ENCODE measurements around the gene KLHL11.

DNA sequence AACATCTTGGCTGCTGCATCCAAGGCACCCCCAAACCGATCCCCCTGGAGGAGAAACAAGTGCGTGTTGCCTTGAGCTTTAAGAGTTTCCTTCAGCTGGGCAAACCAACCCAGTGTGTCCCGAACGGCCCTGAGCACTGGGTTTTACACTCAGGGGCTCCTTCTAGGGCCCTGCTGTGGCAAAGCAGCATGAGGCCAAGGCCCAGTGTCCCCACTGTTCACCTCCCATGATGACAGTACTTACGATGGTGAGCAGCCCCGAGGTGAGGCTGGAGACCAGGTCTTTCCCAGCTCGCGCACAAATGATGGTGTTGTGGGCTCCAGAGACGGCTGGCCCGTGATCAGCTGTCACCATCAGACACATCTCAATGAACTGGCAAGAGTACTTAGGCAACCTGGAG is 6.6 kb upstream of the KLHL11 start:
- TF ChIP-seq, protein P1, sequence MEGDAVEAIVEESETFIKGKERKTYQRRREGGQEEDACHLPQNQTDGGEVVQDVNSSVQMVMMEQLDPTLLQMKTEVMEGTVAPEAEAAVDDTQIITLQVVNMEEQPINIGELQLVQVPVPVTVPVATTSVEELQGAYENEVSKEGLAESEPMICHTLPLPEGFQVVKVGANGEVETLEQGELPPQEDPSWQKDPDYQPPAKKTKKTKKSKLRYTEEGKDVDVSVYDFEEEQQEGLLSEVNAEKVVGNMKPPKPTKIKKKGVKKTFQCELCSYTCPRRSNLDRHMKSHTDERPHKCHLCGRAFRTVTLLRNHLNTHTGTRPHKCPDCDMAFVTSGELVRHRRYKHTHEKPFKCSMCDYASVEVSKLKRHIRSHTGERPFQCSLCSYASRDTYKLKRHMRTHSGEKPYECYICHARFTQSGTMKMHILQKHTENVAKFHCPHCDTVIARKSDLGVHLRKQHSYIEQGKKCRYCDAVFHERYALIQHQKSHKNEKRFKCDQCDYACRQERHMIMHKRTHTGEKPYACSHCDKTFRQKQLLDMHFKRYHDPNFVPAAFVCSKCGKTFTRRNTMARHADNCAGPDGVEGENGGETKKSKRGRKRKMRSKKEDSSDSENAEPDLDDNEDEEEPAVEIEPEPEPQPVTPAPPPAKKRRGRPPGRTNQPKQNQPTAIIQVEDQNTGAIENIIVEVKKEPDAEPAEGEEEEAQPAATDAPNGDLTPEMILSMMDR (IDR thresholded peaks at IDR 0.05), result no peak
- TF ChIP-seq POLR2A (IDR thresholded peaks at IDR 0.05) (no peak), POLR2AphosphoS5 (IDR thresholded peaks at IDR 0.05) (no peak)
